SK-N-MC (cell line): ENCODE results near the gene REEP3.

Experiments
- EZH2 ChIP-seq: fragments of 200-600 bp; sonication (generic); IDR thresholded peaks from one replicate; pipeline ENCODE4 v1.6.1; 2017; ENCODE audit warnings: antibody characterized with exemption
- POLR2AphosphoS5 ChIP-seq: IDR thresholded peaks from 2 replicates; pipeline ENCODE4 v1.6.1; 2012; ENCODE audit warnings: mild to moderate bottlenecking, low read depth, low read length, borderline replicate concordance

- TF ChIP-seq POLR2AphosphoS5, result no peak
- TF ChIP-seq EZH2, result no peak
Observed at GRCh38 chr10:63583397-63583796, 62.2 kb downstream of the REEP3 start.
